OCI-M2 (cell line): ENCODE measurements around the gene HRAS.
"Not testable (repeated sequence)": the region's sequence is repeated elsewhere in the genome, so short reads cannot be mapped to it uniquely, and the experiment has no call there.

ENCODE experiments used
- DNase-seq: peaks from one replicate; lab custom pipeline; 2025; ENCODE audit not compliant: unreplicated experiment; lab: John Stamatoyannopoulos, UW

HRAS gene

DNA sequence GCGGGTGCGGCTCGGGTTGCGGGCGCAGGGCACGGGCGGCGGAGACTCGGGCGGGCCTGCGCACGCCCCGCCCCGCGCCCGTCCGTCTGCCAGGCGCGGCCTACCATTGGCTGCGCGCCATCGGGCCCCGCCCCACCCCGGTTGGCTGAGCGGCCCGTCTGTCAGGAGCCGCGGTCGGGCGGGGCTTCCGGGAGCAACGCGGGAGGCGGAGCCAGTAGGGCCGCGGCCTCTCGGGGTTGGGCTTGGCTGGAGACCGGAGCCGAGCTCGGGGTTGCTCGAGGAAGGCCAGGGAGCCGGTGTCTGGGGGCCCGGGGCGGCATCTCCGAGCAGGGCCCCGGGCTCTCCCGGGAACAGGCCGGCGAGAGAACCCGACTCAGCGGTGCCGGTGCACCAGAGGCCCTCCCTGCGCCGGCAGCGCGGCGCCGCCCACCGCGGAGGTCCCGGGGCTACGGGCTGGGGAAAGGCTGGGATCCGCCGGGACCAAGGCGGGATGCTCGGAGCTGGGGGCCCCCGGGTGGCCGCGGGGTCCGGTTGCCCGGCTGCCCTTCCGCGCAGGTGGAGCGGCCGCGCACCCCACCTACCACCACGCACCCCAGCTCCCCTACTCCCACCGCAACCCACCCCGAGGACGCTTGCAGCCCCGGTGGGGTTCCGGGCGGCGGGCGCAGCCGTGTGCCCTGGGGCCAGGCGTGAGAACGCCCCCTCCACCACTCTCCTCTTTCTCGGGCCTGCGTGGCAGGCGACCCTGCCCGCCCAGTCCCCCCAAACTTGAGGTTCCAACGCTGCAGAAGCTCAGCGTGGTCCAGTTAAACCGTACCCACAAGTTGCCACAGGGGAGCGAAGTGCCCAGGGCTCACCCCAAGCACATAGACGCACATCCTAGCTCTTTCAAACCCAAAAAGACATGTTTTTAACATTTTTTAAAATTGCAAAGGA lies at the start of gene HRAS:
Gene HRAS (minus strand): TSS at position 58 of the 936 bp plus-strand sequence.
- DNase-seq = peak; percentile 62

GRCh38 chr11:584287-584686 lies 48.9 kb upstream of the HRAS start:
- no peak for DNase-seq

DNA sequence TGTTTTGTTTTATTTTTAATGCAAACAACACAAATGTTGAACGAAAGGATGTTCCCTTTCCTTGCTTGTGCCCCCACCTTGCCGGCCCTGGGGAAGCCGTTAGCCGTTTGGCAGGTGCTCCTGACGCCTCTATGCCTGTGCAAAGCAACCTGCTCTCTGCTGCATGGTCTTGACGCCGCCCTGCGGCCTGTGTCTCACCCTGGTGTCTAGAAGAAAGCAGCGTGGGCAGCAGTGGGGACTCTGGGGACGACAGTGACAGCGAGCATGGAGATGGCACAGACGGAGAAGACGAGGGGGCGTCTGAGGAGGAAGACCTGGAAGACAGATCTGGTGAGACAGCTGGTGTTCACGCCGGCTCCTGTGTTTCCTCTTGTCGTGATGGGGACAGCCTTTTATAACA lies 46.4 kb upstream of the HRAS start:
- no peak for DNase-seq

GRCh38 chr11:581342-581741 lies 46.0 kb upstream of the HRAS start:
- no peak for DNase-seq

DNA sequence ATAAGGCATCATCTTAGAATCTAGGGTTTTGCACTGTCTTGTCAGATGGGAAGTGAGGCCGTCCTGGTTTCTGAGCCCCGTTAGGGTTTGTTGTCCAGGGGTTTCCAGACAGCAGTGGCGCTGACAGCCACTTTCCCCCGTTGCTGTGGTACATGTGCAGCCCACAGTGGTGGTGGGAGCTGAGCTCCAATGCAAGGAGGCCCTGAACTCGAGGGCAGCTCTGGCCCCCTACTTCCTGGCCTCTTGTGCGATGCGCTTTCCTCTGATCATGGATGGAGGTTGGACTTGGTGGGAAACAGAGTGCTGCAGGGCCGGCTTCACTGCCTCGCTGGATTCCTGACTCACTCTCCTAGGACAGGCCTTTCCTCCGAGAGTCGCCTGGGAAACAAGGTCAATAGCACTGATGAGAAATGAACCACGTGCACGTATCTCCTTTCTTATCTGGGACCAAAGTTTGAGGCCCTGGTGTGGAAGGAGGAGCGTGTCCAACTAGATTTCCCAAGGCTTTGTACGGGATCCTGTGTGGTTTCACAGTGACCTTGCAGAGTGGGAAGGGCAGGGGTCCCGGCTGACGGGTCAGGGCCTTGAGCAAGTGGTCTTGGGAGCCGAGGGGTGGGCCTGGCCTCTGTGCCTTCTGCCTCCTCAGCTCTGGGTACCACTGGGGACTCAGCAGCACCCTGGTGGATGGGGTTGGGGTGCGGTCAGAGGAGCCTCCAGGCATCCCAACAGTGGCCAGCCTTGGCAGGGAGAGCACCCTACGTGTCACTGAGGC lies 44.6 kb upstream of the HRAS start:
- DNase-seq = no peak

- DNase-seq = no peak
Measured at GRCh38 chr11:578276-579035, 43.1 kb upstream of the HRAS start.

- no peak for DNase-seq
Measured at GRCh38 chr11:577611-577894, 42.2 kb upstream of the HRAS start.

- DNase-seq = no peak
Measured at GRCh38 chr11:576811-577610, 41.6 kb upstream of the HRAS start.

DNA sequence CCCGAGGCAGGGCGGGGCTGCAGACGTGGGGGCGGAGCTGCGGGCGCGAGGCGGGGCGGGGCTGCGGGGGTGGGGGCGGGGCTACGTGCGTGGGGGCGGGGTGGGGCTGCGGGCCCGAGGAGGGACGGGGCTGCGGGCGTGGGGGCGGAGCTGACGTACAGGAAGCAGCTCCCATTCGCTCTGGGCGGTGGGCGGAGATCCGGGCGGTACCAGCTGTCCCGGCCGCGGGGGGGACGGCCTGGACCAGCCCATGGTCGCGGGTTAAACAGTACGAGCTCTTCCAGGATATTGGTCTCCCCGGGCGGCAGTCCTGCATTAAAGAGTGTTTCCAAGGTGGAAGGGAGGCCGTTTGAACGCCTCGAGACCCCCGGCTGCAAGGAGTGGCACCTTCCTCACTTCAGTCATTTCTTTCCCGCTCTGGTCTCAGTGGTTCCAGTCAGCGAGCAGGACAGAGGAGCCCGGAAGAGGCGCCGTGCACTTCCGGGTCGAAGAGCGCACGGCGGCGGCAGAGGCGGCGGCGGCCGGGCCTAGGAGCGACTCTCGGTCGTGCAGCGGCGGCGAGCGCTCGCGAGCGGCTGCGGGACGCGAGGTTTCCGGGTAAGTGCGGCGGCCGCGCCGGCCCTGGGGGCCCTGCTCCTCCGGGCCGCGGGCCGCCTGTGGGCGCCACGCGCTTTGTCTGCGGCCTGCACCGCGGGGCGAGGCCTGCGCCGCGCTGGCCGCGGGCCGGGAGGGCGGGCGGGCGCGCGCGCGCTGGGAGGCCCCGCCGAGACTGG lies 40.8 kb upstream of the HRAS start, which contains the start of gene PHRF1:
Gene PHRF1 (plus strand): TSS at position 475 of the 773 bp plus-strand sequence. CDS start 5,043 bp downstream, outside the sequence.
- peak; percentile 45 for DNase-seq

- no peak for DNase-seq
Measured at GRCh38 chr11:575313-575995, 40.1 kb upstream of the HRAS start.

- no peak for DNase-seq
Measured at GRCh38 chr11:574632-575312, 39.4 kb upstream of the HRAS start.

DNA sequence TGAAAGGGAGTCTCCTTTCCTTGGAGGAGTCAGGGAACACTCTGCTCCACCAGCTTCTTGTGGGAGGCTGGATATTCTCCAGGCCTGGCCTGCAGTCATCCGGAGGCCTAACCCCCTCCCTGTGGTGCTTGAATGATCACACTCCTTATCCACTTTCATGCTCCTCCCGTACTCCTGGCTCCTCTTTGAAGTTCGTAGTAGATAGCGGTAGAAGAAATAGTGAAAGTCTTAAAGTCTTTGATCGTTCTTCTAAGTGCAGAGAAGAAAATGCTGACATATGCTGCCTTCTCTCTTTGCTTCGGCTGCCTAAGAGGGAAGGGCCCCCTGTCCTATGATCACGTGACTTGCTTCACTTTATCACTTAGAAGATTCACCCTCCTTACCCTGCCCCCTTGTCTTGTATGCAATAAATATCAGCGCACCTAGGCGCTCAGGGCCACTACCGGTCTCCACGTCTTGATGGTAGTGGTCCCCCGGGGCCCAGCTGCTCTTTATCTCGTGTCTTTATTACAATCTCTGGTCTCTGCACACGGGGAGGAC lies 38.7 kb upstream of the HRAS start:
- not testable (repeated sequence) for DNase-seq

- no peak for DNase-seq
Measured at GRCh38 chr11:573146-573759, 37.9 kb upstream of the HRAS start.

GRCh38 chr11:571802-572185 lies 36.4 kb upstream of the HRAS start:
- no peak for DNase-seq

DNA sequence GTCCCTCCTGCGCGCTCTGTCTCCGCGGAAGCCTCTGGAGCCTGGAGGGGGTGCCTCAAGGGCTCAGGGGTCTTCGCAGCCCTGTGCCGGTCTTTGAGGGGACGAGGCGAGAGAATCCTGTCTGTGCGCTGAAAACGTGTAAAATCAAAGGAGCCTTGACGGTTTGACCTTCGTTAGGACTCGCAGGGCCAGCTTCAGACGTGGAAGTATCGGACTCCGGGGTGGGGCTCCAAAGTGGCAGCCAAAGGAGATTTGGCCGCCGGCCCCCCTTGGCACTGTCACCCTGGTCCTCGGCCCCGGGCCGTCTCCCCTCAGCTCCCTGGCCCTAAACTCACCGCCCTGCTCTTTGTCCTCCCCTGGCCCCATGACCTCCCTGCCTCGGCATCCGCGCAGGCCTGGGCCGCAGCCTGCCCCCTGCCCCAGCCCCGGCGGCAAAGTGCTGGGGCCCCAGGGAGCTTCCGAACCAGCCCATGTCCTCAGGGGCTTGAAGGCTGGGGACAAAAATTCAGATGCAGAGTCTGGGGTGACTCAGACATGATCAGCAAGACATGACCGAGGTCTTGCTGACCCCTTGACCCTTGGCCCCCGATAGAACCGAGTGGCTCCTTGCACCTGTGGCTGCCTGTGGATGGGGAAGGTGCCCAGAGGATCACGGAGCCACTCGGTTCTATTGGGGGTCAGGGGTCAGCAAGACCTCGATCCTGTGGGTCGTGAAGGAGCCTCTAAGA lies 33.9 kb upstream of the HRAS start:
- no peak for DNase-seq

- peak; percentile 28 for DNase-seq
Measured at GRCh38 chr11:568306-569157, 33.2 kb upstream of the HRAS start.
